Transverse colon (tissue), 4 donors: ENCODE measurements around the gene FASN. TPM values are rescaled to one million over a fixed set of nuclear protein-coding genes. Genes with fewer than 3 reads are reported as not detected.
"Not testable (repeated sequence)": the region's sequence is repeated elsewhere in the genome, so short reads cannot be mapped to it uniquely, and the experiment has no call there.

Experiments
- DNase-seq: peaks from one replicate; pipeline ENCODE4 v3.0.0-alpha.2; 2019
- H3K27ac ChIP-seq, 4 donors: fragments of 200-600 bp; sonication (generic); 2 replicates each; pipeline ENCODE4 v1.5.1; 2016 to 2018; ENCODE audit warnings: inconsistent platforms in 4 of 4
- H3K27me3 ChIP-seq: fragments of 200-600 bp; sonication (generic); 2 replicates; pipeline ENCODE4 v1.5.1; 2017; ENCODE audit warnings: inconsistent platforms
- H3K36me3 ChIP-seq, 4 donors: fragments of 200-600 bp; sonication (generic); 2 replicates each; pipeline ENCODE4 v1.5.1; 2017 to 2019; ENCODE audit warnings: inconsistent platforms in 4 of 4
- H3K4me1 ChIP-seq, 4 donors: fragments of 200-600 bp; sonication (generic); 2 replicates each; pipeline ENCODE4 v1.5.1; 2017 to 2020; ENCODE audit warnings: inconsistent platforms in 4 of 4
- H3K4me3 ChIP-seq, 4 donors: fragments of 200-600 bp; sonication (generic); 1 replicate in 1 of 4; 2 replicates in 3 of 4; pipeline versions ENCODE4 v1.5.1 to v1.6.1; 2017 to 2019; ENCODE audit warnings: inconsistent platforms in 4 of 4
- H3K9me3 ChIP-seq, 2 donors: fragments of 200-600 bp; sonication (generic); 2 replicates each; pipeline ENCODE4 v1.5.1; 2017 to 2019; ENCODE audit warnings: inconsistent platforms in 2 of 2
- CTCF ChIP-seq, 5 experiments: fragments of 200-600 bp in 3 of 5; fragments of 450-650 bp in 2 of 5; sonication (generic) in 3 of 5; IDR thresholded peaks; 1 replicate in 2 of 5; 2 replicates in 3 of 5; pipeline ENCODE4 v1.5.1; 2016 to 2017; ENCODE audit warnings: antibody characterized with exemption in 5 of 5, inconsistent platforms in 3 of 5, mild to moderate bottlenecking in 2 of 5, moderate library complexity in 1 of 5
- EP300 ChIP-seq: sonication (generic); formaldehyde crosslinking; IDR thresholded peaks from one replicate; pipeline ENCODE4 v1.6.1; 2017; ENCODE audit warnings: antibody characterized with exemption, low read depth
- POLR2A ChIP-seq: fragments of 450-650 bp; IDR thresholded peaks from one replicate; pipeline ENCODE4 v1.6.1; 2016; ENCODE audit warnings: antibody characterized with exemption, mild to moderate bottlenecking, moderate library complexity
- POLR2AphosphoS5 ChIP-seq, 3 donors: sonication (generic); formaldehyde crosslinking; IDR thresholded peaks; one replicate each; pipeline ENCODE4 v1.6.1; 2016; ENCODE audit warnings: antibody characterized with exemption in 3 of 3
- WGBS, 2 donors: methylation state at CpG; one replicate each; pipeline ENCODE4 v1.1.5; 2018; ENCODE audit warnings: low coverage in 1 of 2; 5-methylcytosine and 5-hydroxymethylcytosine counted together
- in situ Hi-C, 4 donors: fragments of 200-750 bp; cut with MboI; loops; one replicate each; pipeline versions ENCODE4 v1.15.0 to v1.15.1; 2017; ENCODE audit warnings: low sequenced_read_pairs in 3 of 4, low pct_ligation_motif_present in 1 of 4, low pct_unique_long_range_greater_than_20kb in 1 of 4
- intact Hi-C: fragments of 100-400 bp; cut with DNase I; formaldehyde crosslinking; loops from one replicate; pipeline ENCODE4 v1.15.1; 2023; ENCODE audit warnings: low total_unique reads
- total RNA-seq, 4 donors: library from RNA; depleted of rRNA; stranded (reverse); fragments of >200 nt; gene quantifications; one replicate each; pipeline ENCODE4 v1.1.0, GENCODE V29; 2016

FASN gene
- total RNA-seq, 4 donors from 2014 or later: 25.1 to 185 (median 99.4) TPM

GRCh38 chr17:82042649-82043048 lies 55.4 kb downstream of the FASN start:
- H3K36me3 ChIP-seq: no peaks in the 10 kb centered on the region
- H3K4me3 ChIP-seq: no peak overlapping the region
- H3K27ac ChIP-seq: no peak overlapping the region
- intact Hi-C loops (no loop called here), in situ Hi-C loops (loop anchor here in 2 of 4 donors (25.0 kb wide), 1 partner anchor 120 kb away; no protein-coding TSS in a partner anchor)
- no peak for TF ChIP-seq CTCF (IDR thresholded peaks at IDR 0.05)
- TF ChIP-seq EP300: no peak
- TF ChIP-seq POLR2A: no peak
- no peak for TF ChIP-seq POLR2AphosphoS5 (IDR thresholded peaks at IDR 0.05)
- H3K9me3 ChIP-seq: no peaks in the 10 kb centered on the region
- H3K27me3 ChIP-seq: no peaks in the 10 kb centered on the region
- H3K4me1 ChIP-seq: peaks cover 0 to 4% (median 4%) of the 10 kb centered on the region in 4 donors
- no peak for DNase-seq
- WGBS, 2 donors: 83% methylated on average over 9 of the region's 9 CpGs; no CpG with 5 or more reads in 1 of the 2 donors

- DNase-seq: no peak
- no peaks in the 10 kb centered on the region for H3K9me3 ChIP-seq
- no peak for TF ChIP-seq POLR2AphosphoS5 (IDR thresholded peaks at IDR 0.05)
- no peak for TF ChIP-seq POLR2A
- no peak for TF ChIP-seq CTCF (IDR thresholded peaks at IDR 0.05)
- no peak for TF ChIP-seq EP300
- no peak overlapping the region for H3K27ac ChIP-seq
- WGBS, 2 donors: 82 to 85% methylated on average over 15 to 17 of the region's 17 CpGs
- H3K4me3 ChIP-seq: no peak overlapping the region
- no peaks in the 10 kb centered on the region for H3K27me3 ChIP-seq
- no peaks in the 10 kb centered on the region for H3K36me3 ChIP-seq
- in situ Hi-C loops (loop anchor here in 2 of 4 donors (25.0 kb wide), 1 partner anchor 121 kb away; no protein-coding TSS in a partner anchor), intact Hi-C loops (no loop called here)
- peaks cover 6 to 13% (median 11%) of the 10 kb centered on the region in 4 donors for H3K4me1 ChIP-seq
These were observed 56.8 kb downstream of the FASN start for GRCh38 chr17:82041144-82041814.

- intact Hi-C loops (no loop called here), in situ Hi-C loops (loop anchor here in 3 of 4 donors (10.0 to 25.0 kb wide), 2 partner anchors 115 to 123 kb away; no protein-coding TSS in a partner anchor)
- WGBS, 2 donors: 90% methylated on average over 2 to 8 of the region's 8 CpGs
- H3K9me3 ChIP-seq: no peaks in the 10 kb centered on the region
- peaks cover 8 to 17% (median 13%) of the 10 kb centered on the region in 4 donors for H3K4me1 ChIP-seq
- H3K36me3 ChIP-seq: no peaks in the 10 kb centered on the region
- DNase-seq: no peak
- H3K27me3 ChIP-seq: no peaks in the 10 kb centered on the region
- H3K27ac ChIP-seq: no peak overlapping the region
- no peak overlapping the region for H3K4me3 ChIP-seq
- TF ChIP-seq EP300 (no peak), POLR2A (no peak), CTCF (IDR thresholded peaks at IDR 0.05) (no peak), POLR2AphosphoS5 (IDR thresholded peaks at IDR 0.05) (no peak)
These were observed 58.2 kb downstream of the FASN start for GRCh38 chr17:82039695-82040299.

- H3K9me3 ChIP-seq, intact Hi-C loops, H3K27ac ChIP-seq, H3K27me3 ChIP-seq, H3K36me3 ChIP-seq, H3K4me3 ChIP-seq, DNase-seq: not testable (repeated sequence)
- 67 to 80% methylated on average over 8 to 16 of the region's 16 CpGs for WGBS, 2 donors
- peaks cover 8 to 17% (median 13%) of the 10 kb centered on the region in 4 donors for H3K4me1 ChIP-seq
- in situ Hi-C loops: loop anchor here in 3 of 4 donors (10.0 to 25.0 kb wide), 2 partner anchors 116 to 123 kb away; no protein-coding TSS in a partner anchor
These were observed 59.1 kb downstream of the FASN start for GRCh38 chr17:82038796-82039409.
